Uterus (tissue), 2 donors: ENCODE results near the gene JAK1.

Experiments used
- CTCF ChIP-seq, 4 experiments: fragments of 200-600 bp in 2 of 4; fragments of 450-650 bp in 2 of 4; sonication (generic) in 2 of 4; IDR thresholded peaks; one replicate each; pipeline ENCODE4 v1.5.1; 2016 to 2019; ENCODE audit warnings: antibody characterized with exemption in 4 of 4, mild to moderate bottlenecking in 2 of 4, moderate library complexity in 1 of 4
- POLR2A ChIP-seq, 2 donors: fragments of 450-650 bp; IDR thresholded peaks; one replicate each; pipeline ENCODE4 v1.6.1; 2016; ENCODE audit warnings: antibody characterized with exemption in 2 of 2, mild to moderate bottlenecking in 1 of 2, moderate library complexity in 1 of 2

- TF ChIP-seq CTCF (IDR thresholded peaks at IDR 0.05) = no peak
- TF ChIP-seq POLR2A (IDR thresholded peaks at IDR 0.05) = no peak
These were observed 155.2 kb downstream of the JAK1 start for GRCh38 chr1:64811131-64811530.
